Endothelial cell of umbilical vein (primary cell): ENCODE measurements around the gene EHD2.

Source experiments
- EZH2 ChIP-seq: IDR thresholded peaks from 2 replicates; pipeline ENCODE4 v1.6.1; 2012; ENCODE audit warnings: borderline replicate concordance, low read depth, mild to moderate bottlenecking, moderate library complexity, low read length, inconsistent platforms; ENCODE audit not compliant: severe bottlenecking
- MYC ChIP-seq: IDR thresholded peaks from one replicate; pipeline ENCODE4 v1.6.1; 2011; ENCODE audit warnings: mild to moderate bottlenecking, low read depth, low read length
- POLR2A ChIP-seq: IDR thresholded peaks from 2 replicates; pipeline ENCODE4 v1.6.1; 2012; ENCODE audit warnings: low read depth, mild to moderate bottlenecking, control low read depth, low read length
- POLR2AphosphoS5 ChIP-seq: IDR thresholded peaks from 2 replicates; pipeline ENCODE4 v1.6.1; 2012; ENCODE audit warnings: low read depth, mild to moderate bottlenecking, control low read depth, low read length, moderate library complexity; ENCODE audit not compliant: insufficient read depth
- TF ChIP-seq, protein P1 (sequence below), 2 donors: IDR thresholded peaks; 1 replicate in 1 of 2; 2 replicates in 1 of 2; pipeline ENCODE4 v1.5.1; 2011; ENCODE audit warnings: low read length in 2 of 2, mild to moderate bottlenecking in 2 of 2, moderate library complexity in 2 of 2, control low read depth in 1 of 2, inconsistent platforms in 1 of 2, low read depth in 1 of 2; ENCODE audit not compliant: insufficient read depth in 1 of 2; ENCODE audit errors: extremely low read depth in 1 of 2
- TF ChIP-seq, protein P2 (sequence below): IDR thresholded peaks from 2 replicates; pipeline ENCODE4 v1.6.1; 2011; ENCODE audit not compliant: insufficient read depth, insufficient read length

DNA sequence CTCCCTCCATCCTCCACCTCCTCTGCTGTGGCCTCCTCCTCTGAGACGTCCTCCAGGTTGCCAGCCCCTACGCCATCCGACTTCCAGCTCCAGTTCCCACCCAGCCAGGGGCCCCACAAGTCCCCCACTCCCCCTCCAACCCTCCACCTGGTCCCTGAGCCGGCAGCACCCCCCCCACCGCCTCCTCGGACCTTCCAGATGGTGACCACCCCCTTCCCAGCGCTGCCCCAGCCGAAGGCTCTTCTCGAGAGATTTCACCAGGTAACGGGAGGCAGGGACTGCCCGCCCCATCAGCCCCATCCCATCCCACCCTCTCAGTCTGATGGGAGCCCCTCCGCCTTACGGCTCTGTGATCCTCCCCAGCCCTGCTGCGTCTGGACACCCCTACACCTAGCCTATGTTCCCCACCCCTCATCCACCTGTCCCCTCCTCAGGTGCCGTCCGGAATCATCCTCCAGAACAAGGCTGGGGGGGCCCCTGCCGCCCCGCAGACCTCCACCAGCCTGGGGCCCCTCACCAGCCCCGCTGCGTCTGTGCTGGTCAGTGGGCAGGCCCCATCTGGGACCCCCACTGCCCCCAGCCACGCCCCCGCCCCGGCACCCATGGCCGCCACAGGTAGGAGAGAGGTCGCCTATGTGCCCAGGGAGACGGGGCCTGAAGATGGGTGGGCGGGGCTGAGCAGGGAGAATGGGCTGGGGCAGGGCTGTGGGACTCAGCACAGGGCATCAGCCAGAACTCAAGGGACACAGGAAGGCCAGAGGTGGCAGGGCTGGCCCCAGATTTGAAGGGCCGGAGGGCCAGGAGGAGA, 18.6 kb upstream of the EHD2 start:
- TF ChIP-seq EZH2 (no peak), MYC (no peak), POLR2A (no peak), POLR2AphosphoS5 (no peak)
- TF ChIP-seq, protein P1, sequence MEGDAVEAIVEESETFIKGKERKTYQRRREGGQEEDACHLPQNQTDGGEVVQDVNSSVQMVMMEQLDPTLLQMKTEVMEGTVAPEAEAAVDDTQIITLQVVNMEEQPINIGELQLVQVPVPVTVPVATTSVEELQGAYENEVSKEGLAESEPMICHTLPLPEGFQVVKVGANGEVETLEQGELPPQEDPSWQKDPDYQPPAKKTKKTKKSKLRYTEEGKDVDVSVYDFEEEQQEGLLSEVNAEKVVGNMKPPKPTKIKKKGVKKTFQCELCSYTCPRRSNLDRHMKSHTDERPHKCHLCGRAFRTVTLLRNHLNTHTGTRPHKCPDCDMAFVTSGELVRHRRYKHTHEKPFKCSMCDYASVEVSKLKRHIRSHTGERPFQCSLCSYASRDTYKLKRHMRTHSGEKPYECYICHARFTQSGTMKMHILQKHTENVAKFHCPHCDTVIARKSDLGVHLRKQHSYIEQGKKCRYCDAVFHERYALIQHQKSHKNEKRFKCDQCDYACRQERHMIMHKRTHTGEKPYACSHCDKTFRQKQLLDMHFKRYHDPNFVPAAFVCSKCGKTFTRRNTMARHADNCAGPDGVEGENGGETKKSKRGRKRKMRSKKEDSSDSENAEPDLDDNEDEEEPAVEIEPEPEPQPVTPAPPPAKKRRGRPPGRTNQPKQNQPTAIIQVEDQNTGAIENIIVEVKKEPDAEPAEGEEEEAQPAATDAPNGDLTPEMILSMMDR (IDR thresholded peaks at IDR 0.05; ENCODE audit: extremely low read depth in 1 of 2, insufficient read depth in 1 of 2, low read depth in 1 of 2, low read length in 2 of 2) = no peak
- TF ChIP-seq, protein P2, sequence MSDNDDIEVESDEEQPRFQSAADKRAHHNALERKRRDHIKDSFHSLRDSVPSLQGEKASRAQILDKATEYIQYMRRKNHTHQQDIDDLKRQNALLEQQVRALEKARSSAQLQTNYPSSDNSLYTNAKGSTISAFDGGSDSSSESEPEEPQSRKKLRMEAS = no peak
